NCI-H526 (cell line): ENCODE measurements around the gene STAP2.

ENCODE experiments used
- DNase-seq, 2 experiments: peaks; one replicate each; lab custom pipeline; 2025; lab: John Stamatoyannopoulos, UW

STAP2 gene

GRCh38 chr19:4327252-4327876 lies 11.3 kb downstream of the STAP2 start:
- no peak for DNase-seq

- no peak for DNase-seq
Observed at GRCh38 chr19:4326837-4327251, 11.8 kb downstream of the STAP2 start.

- DNase-seq: no peak
Observed at GRCh38 chr19:4326215-4326836, 12.3 kb downstream of the STAP2 start.

- DNase-seq: no peak
Observed at GRCh38 chr19:4324228-4324627, 14.4 kb downstream of the STAP2 start.

GRCh38 chr19:4323692-4324091 lies 14.9 kb downstream of the STAP2 start:
- DNase-seq: no peak

- DNase-seq: peak in 1 of 2 experiments; percentile 52
Observed at GRCh38 chr19:4322942-4323665, 15.5 kb downstream of the STAP2 start.

- no peak for DNase-seq
Observed at GRCh38 chr19:4320419-4320818, 18.2 kb downstream of the STAP2 start.

GRCh38 chr19:4319067-4319718 lies 19.4 kb downstream of the STAP2 start:
- no peak for DNase-seq

- DNase-seq: no peak
Observed at GRCh38 chr19:4318460-4318859, 20.2 kb downstream of the STAP2 start.

- DNase-seq: no peak
Observed at GRCh38 chr19:4316956-4317355, 21.7 kb downstream of the STAP2 start.

GRCh38 chr19:4313847-4314490 lies 24.7 kb downstream of the STAP2 start:
- no peak for DNase-seq

- DNase-seq: peak in 1 of 2 experiments; percentile 20
Observed at GRCh38 chr19:4310247-4311121, 28.1 kb downstream of the STAP2 start.

GRCh38 chr19:4305659-4306058 lies 33.0 kb downstream of the STAP2 start:
- no peak for DNase-seq

- peak in 1 of 2 experiments; percentile 9 for DNase-seq
Observed at GRCh38 chr19:4305257-4305612, 33.4 kb downstream of the STAP2 start.

- peak in 1 of 2 experiments; percentile 78 for DNase-seq
Observed at GRCh38 chr19:4304538-4305256, 33.9 kb downstream of the STAP2 start, which contains the start of gene FSD1. TSS of gene FSD1 (plus strand) at chr19:4304598. CDS start at chr19:4304747, 149 bp downstream.

- DNase-seq: peak in 1 of 2 experiments; percentile 18
Observed at GRCh38 chr19:4303819-4304537, 34.6 kb downstream of the STAP2 start.

GRCh38 chr19:4302243-4302640 lies 36.4 kb downstream of the STAP2 start, which contains the start of gene TMIGD2:
TSS of gene TMIGD2 (minus strand) at chr19:4302389. CDS start at chr19:4302385, 4 bp downstream.
- no peak for DNase-seq

GRCh38 chr19:4301590-4302242 lies 36.9 kb downstream of the STAP2 start:
- DNase-seq: no peak

GRCh38 chr19:4300589-4300988 lies 38.0 kb downstream of the STAP2 start:
- DNase-seq: no peak
